Natural killer cell (primary cell): ENCODE measurements around the gene THOP1. TPM values are rescaled to one million over a fixed set of nuclear protein-coding genes. Genes with fewer than 3 reads are reported as not detected.

Experiments used
- ATAC-seq, 3 donors: fragments of 150-1000 bp in 2 of 3; fragments of 200-7000 bp in 1 of 3; cut with Tn5 transposase; 1 replicate in 1 of 3; 2 replicates in 2 of 3; pipeline ENCODE4 v1.10.0; 2021; ENCODE audit warnings: mild to moderate bottlenecking in 2 of 3, moderate library complexity in 2 of 3
- DNase-seq, 2 donors: peaks; one replicate each; pipeline versions ENCODE4 v3.0.0 to v3.0.0-alpha.2; 2013 to 2021; ENCODE audit warnings: mixed read lengths in 1 of 2
- H3K27ac ChIP-seq: one replicate; pipeline ENCODE4 v1.5.1; 2013; ENCODE audit warnings: mild to moderate bottlenecking, low read length
- H3K27me3 ChIP-seq: one replicate; pipeline ENCODE4 v1.6.1; 2013; ENCODE audit warnings: low read length; ENCODE audit not compliant: control insufficient read depth, insufficient read depth
- H3K36me3 ChIP-seq: one replicate; pipeline ENCODE4 v1.6.1; 2013; ENCODE audit warnings: low read length; ENCODE audit not compliant: control insufficient read depth, insufficient read depth
- H3K4me1 ChIP-seq: one replicate; pipeline ENCODE4 v1.6.1; 2013; ENCODE audit warnings: low read length; ENCODE audit not compliant: control insufficient read depth, insufficient read depth
- H3K4me3 ChIP-seq: one replicate; pipeline ENCODE4 v1.5.1; 2013; ENCODE audit warnings: low read length
- H3K9me3 ChIP-seq: one replicate; pipeline ENCODE4 v1.6.1; 2013; ENCODE audit warnings: low read length; ENCODE audit not compliant: control insufficient read depth, insufficient read depth
- H3K27ac Mint-ChIP-seq, 2 donors: one replicate each; pipeline ENCODE4 v1.8.0; 2022; ENCODE audit warnings: mild to moderate bottlenecking in 2 of 2, mixed read lengths in 2 of 2, moderate library complexity in 1 of 2
- H3K27me3 Mint-ChIP-seq, 2 donors: one replicate each; pipeline ENCODE4 v1.8.0; 2022; ENCODE audit warnings: low read depth in 2 of 2, mixed read lengths in 2 of 2
- H3K36me3 Mint-ChIP-seq: one replicate; pipeline ENCODE4 v1.8.0; 2022; ENCODE audit warnings: mixed read lengths
- H3K4me1 Mint-ChIP-seq, 2 donors: one replicate each; pipeline ENCODE4 v1.8.0; 2022; ENCODE audit warnings: mixed read lengths in 2 of 2
- H3K4me3 Mint-ChIP-seq: one replicate; pipeline ENCODE4 v1.8.0; 2022; ENCODE audit warnings: mild to moderate bottlenecking, moderate library complexity, mixed read lengths
- H3K9me3 Mint-ChIP-seq, 2 donors: one replicate each; pipeline ENCODE4 v1.8.0; 2022; ENCODE audit warnings: mixed read lengths in 2 of 2
- CTCF ChIP-seq: fragments of 200-600 bp; IDR thresholded peaks from one replicate; pipeline ENCODE4 v1.8.0; 2022; ENCODE audit warnings: antibody characterized with exemption
- WGBS: methylation state at CpG from one replicate; pipeline ENCODE4 v1.1.7; 2013; ENCODE audit warnings: missing lambda C conversion rate; ENCODE audit not compliant: insufficient coverage; 5-methylcytosine and 5-hydroxymethylcytosine counted together
- intact Hi-C: fragments of 100-400 bp; cut with micrococcal nuclease; formaldehyde crosslinking; loops from one replicate; pipeline ENCODE4 v1.14.2; 2022
- total RNA-seq, 4 donors: library from RNA; stranded (reverse); fragments of 120-200 nt in 1 of 4; gene quantifications; one replicate each; pipeline versions ENCODE4 v1.2.3 to v1.2.4, GENCODE V29; 2013 to 2022

Gene THOP1
- total RNA-seq, 3 donors from 2014 or later (not counting 1 experiment from before 2014, with no cell fraction given), result 31.6 to 44.0 (median 33.4) TPM

GRCh38 chr19:2740314-2740656 lies 45.0 kb upstream of the THOP1 start:
- peak overlapping the region; percentile 86 for H3K4me3 Mint-ChIP-seq
- Histone ChIP-seq H3K4me3 (no peak overlapping the region), H3K27me3 (no peaks in the 10 kb centered on the region), H3K27ac (no peak overlapping the region), H3K9me3 (no peaks in the 10 kb centered on the region), H3K4me1 (peaks cover 14% of the 10 kb centered on the region), H3K36me3 (peaks cover 12% of the 10 kb centered on the region)
- no peak for TF ChIP-seq CTCF
- H3K27me3 Mint-ChIP-seq, result peaks cover 13 to 14% of the 10 kb centered on the region in 2 donors
- 45% methylated on average over 13 of the region's 13 CpGs for WGBS
- H3K4me1 Mint-ChIP-seq, result peaks cover 16 to 21% of the 10 kb centered on the region in 2 donors
- H3K27ac Mint-ChIP-seq, result peak overlapping the region in 1 of 2 donors; percentile 68
- H3K9me3 Mint-ChIP-seq, result no peaks in the 10 kb centered on the region
- no peaks in the 10 kb centered on the region for H3K36me3 Mint-ChIP-seq
- ATAC-seq, result no peak
- DNase-seq, result no peak
- intact Hi-C loops, result no loop called here

GRCh38 chr19:2743099-2743498 lies 42.2 kb upstream of the THOP1 start:
- H3K4me1 ChIP-seq, result peaks cover 14% of the 10 kb centered on the region
- 81% methylated on average over 8 of the region's 8 CpGs for WGBS
- intact Hi-C loops, result no loop called here
- H3K9me3 Mint-ChIP-seq, result no peaks in the 10 kb centered on the region
- H3K9me3 ChIP-seq, result no peaks in the 10 kb centered on the region
- ATAC-seq (no peak), DNase-seq (no peak)
- no peak for TF ChIP-seq CTCF
- H3K27ac ChIP-seq, result no peak overlapping the region
- no peaks in the 10 kb centered on the region for H3K27me3 ChIP-seq
- H3K36me3 Mint-ChIP-seq, result no peaks in the 10 kb centered on the region
- peaks cover 13 to 17% of the 10 kb centered on the region in 2 donors for H3K27me3 Mint-ChIP-seq
- H3K4me3 ChIP-seq, result no peak overlapping the region
- no peaks in the 10 kb centered on the region for H3K36me3 ChIP-seq
- no peak overlapping the region for H3K4me3 Mint-ChIP-seq
- H3K4me1 Mint-ChIP-seq, result peaks cover 16 to 17% of the 10 kb centered on the region in 2 donors
- H3K27ac Mint-ChIP-seq, result no peak overlapping the region

GRCh38 chr19:2744113-2744512 lies 41.2 kb upstream of the THOP1 start:
- no peak for DNase-seq
- peaks cover 9% of the 10 kb centered on the region in 2 donors for H3K4me1 Mint-ChIP-seq
- no peak overlapping the region for H3K27ac Mint-ChIP-seq
- peaks cover 13 to 17% of the 10 kb centered on the region in 2 donors for H3K27me3 Mint-ChIP-seq
- H3K9me3 Mint-ChIP-seq, result no peaks in the 10 kb centered on the region
- Histone ChIP-seq H3K9me3 (no peaks in the 10 kb centered on the region), H3K27me3 (no peaks in the 10 kb centered on the region), H3K4me3 (no peak overlapping the region), H3K4me1 (peaks cover 14% of the 10 kb centered on the region), H3K36me3 (no peaks in the 10 kb centered on the region), H3K27ac (no peak overlapping the region)
- 42% methylated on average over 4 of the region's 4 CpGs for WGBS
- H3K36me3 Mint-ChIP-seq, result no peaks in the 10 kb centered on the region
- ATAC-seq, result no peak
- intact Hi-C loops, result no loop called here
- no peak for TF ChIP-seq CTCF
- H3K4me3 Mint-ChIP-seq, result no peak overlapping the region

GRCh38 chr19:2747349-2747748 lies 38.0 kb upstream of the THOP1 start:
- Mint-ChIP-seq H3K27ac (no peak overlapping the region), H3K4me1 (no peaks in the 10 kb centered on the region), H3K27me3 (peaks cover 9 to 11% of the 10 kb centered on the region in 2 donors), H3K4me3 (no peak overlapping the region), H3K9me3 (no peaks in the 10 kb centered on the region), H3K36me3 (no peaks in the 10 kb centered on the region)
- Histone ChIP-seq H3K4me1 (peaks cover 7% of the 10 kb centered on the region), H3K27me3 (no peaks in the 10 kb centered on the region), H3K36me3 (no peaks in the 10 kb centered on the region), H3K4me3 (no peak overlapping the region), H3K9me3 (no peaks in the 10 kb centered on the region), H3K27ac (no peak overlapping the region)
- intact Hi-C loops, result no loop called here
- 87% methylated on average over 7 of the region's 7 CpGs for WGBS
- no peak for TF ChIP-seq CTCF
- DNase-seq, result no peak
- ATAC-seq, result no peak
